Prostate gland (tissue), 2 donors: ENCODE measurements around the gene UNC5B.

Experiments used
- POLR2A ChIP-seq: fragments of 450-650 bp; IDR thresholded peaks from one replicate; pipeline ENCODE4 v1.6.1; 2016; ENCODE audit warnings: antibody characterized with exemption, mild to moderate bottlenecking
- POLR2AphosphoS5 ChIP-seq: sonication (generic); formaldehyde crosslinking; IDR thresholded peaks from one replicate; pipeline ENCODE4 v1.6.1; 2017; ENCODE audit warnings: antibody characterized with exemption
- TF ChIP-seq, protein P1 (sequence below), 4 experiments: fragments of 200-600 bp in 2 of 4; fragments of 450-650 bp in 2 of 4; sonication (generic) in 2 of 4; IDR thresholded peaks; 1 replicate in 3 of 4; 2 replicates in 1 of 4; pipeline ENCODE4 v1.5.1; 2016 to 2019; ENCODE audit warnings: antibody characterized with exemption in 4 of 4, mild to moderate bottlenecking in 2 of 4, moderate library complexity in 2 of 4

DNA sequence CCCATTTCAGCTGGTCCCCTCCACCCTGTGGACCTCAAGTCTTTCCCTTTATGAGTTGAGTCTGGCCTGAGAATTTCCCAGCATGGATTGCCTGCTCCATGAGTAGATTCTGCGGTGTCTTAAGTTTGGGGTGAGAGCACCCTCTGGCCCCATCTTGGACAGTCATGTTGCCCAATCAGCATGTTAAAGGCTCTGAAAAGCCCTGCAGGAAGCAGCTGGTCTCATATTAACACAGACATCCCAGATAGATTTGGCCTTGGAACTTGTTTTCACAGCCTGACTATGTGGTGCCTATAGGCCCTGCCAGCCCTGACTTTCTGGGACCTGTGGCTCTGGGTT lies 91.2 kb downstream of the UNC5B start:
- TF ChIP-seq, protein P1, sequence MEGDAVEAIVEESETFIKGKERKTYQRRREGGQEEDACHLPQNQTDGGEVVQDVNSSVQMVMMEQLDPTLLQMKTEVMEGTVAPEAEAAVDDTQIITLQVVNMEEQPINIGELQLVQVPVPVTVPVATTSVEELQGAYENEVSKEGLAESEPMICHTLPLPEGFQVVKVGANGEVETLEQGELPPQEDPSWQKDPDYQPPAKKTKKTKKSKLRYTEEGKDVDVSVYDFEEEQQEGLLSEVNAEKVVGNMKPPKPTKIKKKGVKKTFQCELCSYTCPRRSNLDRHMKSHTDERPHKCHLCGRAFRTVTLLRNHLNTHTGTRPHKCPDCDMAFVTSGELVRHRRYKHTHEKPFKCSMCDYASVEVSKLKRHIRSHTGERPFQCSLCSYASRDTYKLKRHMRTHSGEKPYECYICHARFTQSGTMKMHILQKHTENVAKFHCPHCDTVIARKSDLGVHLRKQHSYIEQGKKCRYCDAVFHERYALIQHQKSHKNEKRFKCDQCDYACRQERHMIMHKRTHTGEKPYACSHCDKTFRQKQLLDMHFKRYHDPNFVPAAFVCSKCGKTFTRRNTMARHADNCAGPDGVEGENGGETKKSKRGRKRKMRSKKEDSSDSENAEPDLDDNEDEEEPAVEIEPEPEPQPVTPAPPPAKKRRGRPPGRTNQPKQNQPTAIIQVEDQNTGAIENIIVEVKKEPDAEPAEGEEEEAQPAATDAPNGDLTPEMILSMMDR (IDR thresholded peaks at IDR 0.05), result no peak
- TF ChIP-seq POLR2A (no peak), POLR2AphosphoS5 (no peak)
